Esophagus (tissue), 2 donors: ENCODE data around the gene MAP1LC3B2. TPM values are rescaled to one million over a fixed set of nuclear protein-coding genes. Genes with fewer than 3 reads are reported as not detected.
"Not testable (repeated sequence)": the region's sequence is repeated elsewhere in the genome, so short reads cannot be mapped to it uniquely, and the experiment has no call there.

Experiments
- H3K27ac ChIP-seq, 2 donors: one replicate each; pipeline ENCODE4 v1.5.1; 2013; ENCODE audit warnings: low read depth in 2 of 2, mild to moderate bottlenecking in 2 of 2, inconsistent platforms in 1 of 2, low read length in 1 of 2, moderate library complexity in 1 of 2
- H3K27me3 ChIP-seq, 2 donors: one replicate each; pipeline ENCODE4 v1.6.1; 2013; ENCODE audit warnings: low read length in 2 of 2, control low read depth in 1 of 2, mild to moderate bottlenecking in 1 of 2; ENCODE audit not compliant: insufficient read depth in 2 of 2, control insufficient read depth in 1 of 2
- H3K36me3 ChIP-seq, 2 donors: one replicate each; pipeline ENCODE4 v1.6.1; 2013; ENCODE audit warnings: low read length in 1 of 2; ENCODE audit not compliant: control insufficient read depth in 2 of 2, insufficient read depth in 2 of 2
- H3K4me1 ChIP-seq, 2 donors: one replicate each; pipeline ENCODE4 v1.6.1; 2013; ENCODE audit warnings: low read length in 1 of 2; ENCODE audit not compliant: control insufficient read depth in 2 of 2, insufficient read depth in 2 of 2
- H3K4me3 ChIP-seq, 2 donors: one replicate each; pipeline ENCODE4 v1.5.1; 2013; ENCODE audit warnings: low read length in 2 of 2, mild to moderate bottlenecking in 2 of 2, low read depth in 1 of 2, moderate library complexity in 1 of 2
- H3K9me3 ChIP-seq, 2 donors: one replicate each; pipeline ENCODE4 v1.6.1; 2013; ENCODE audit warnings: mild to moderate bottlenecking in 2 of 2, low read depth in 1 of 2, low read length in 1 of 2, moderate library complexity in 1 of 2; ENCODE audit not compliant: control insufficient read depth in 2 of 2, insufficient read depth in 1 of 2
- WGBS, 2 donors: extraction: QIAGEN DNeasy Blood & Tissue Kit; methylation state at CpG; one replicate each; pipeline ENCODE4 v1.1.7; 2013; 5-methylcytosine and 5-hydroxymethylcytosine counted together
- polyA plus RNA-seq, 2 donors: library from polyadenylated mRNA; stranded (reverse); fragments of 200-250 nt; gene quantifications; one replicate each; pipeline ENCODE4 v1.2.3, GENCODE V29; 2013
- donor health status: healthy with polysubstance abuse.
- donor health status: Bipolar disorder and iron deficiency.

The MAP1LC3B2 gene
- polyA plus RNA-seq, 2 donors, result 1.0 to 1.9 TPM

DNA sequence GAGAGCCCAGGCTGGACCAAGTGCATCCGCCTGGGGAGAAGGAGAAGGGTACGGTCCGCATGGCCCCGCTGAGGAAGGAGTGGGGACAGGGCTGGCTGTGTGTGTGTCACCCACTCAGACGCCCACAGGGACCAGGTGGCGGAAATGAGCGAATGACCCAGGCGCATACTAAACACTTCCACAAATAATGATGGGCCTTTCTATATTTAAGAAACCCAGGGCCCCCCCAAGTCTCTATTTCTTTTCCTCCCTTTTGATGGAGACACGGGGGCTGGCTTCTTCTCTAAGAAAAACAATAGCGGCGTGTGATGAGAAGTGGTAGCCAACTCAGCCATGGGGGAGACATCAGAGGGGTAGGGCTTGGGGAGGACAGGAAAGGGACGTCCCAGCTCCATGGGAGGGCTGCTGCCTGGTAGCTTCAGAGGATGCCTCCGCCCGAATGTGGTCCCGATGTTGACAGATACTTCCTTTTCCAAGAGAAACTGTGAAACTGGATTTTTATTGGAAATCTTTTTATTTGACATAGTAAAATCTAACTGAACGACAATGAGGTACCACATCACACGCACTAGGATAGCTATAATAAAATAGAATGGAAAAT lies 6.3 kb upstream of the MAP1LC3B2 start:
- no peaks in the 10 kb centered on the region for H3K27me3 ChIP-seq
- H3K27ac ChIP-seq, result no peak overlapping the region
- H3K9me3 ChIP-seq, result no peaks in the 10 kb centered on the region
- no peak overlapping the region for H3K4me3 ChIP-seq
- peaks cover 4 to 8% of the 10 kb centered on the region in 2 donors for H3K4me1 ChIP-seq
- H3K36me3 ChIP-seq, result no peaks in the 10 kb centered on the region
- WGBS, 2 donors, result 92 to 93% methylated on average over 17 of the region's 17 CpGs

GRCh38 chr12:116556356-116556952 lies 2.7 kb upstream of the MAP1LC3B2 start:
- 91 to 95% methylated on average over 6 of the region's 6 CpGs for WGBS, 2 donors
- no peak overlapping the region for H3K27ac ChIP-seq
- no peaks in the 10 kb centered on the region for H3K27me3 ChIP-seq
- no peaks in the 10 kb centered on the region for H3K36me3 ChIP-seq
- H3K4me3 ChIP-seq, result no peak overlapping the region
- H3K4me1 ChIP-seq, result peaks cover 4 to 6% of the 10 kb centered on the region in 2 donors
- no peaks in the 10 kb centered on the region for H3K9me3 ChIP-seq

DNA sequence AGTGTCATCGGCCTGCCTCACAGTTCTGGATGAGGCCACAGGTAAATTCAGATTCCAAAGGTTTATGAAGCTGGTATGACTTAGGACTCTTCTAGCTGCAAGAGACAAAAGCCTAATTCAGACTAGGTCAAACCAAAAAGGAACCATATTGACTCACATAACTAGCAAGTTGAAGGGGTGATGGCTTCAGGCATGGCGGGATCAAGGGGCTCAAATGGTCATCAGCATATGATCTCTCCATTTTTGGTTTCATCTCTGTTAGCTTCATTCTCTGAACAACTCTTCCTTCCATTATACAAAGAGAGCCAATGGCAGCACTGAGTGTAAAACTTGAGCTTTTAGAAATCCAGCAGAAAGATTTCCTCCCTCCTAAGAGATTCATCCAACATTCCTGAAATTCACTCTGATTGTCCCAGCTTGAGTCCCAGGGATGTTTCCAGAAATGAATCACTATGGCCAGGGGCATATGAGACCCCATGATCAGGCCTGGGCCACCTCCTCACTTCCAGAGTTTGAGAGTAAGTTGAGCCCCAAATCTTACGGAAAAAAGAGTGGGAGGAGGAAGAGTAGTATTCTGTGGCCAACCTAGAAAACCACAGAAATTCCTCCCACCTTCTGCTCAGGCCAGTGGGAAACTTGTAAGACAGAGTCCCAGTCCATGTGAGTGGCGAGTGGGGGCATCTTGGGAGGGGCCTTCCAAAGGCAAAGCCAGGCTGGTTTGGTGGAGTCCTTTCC lies 2.0 kb upstream of the MAP1LC3B2 start:
- no peaks in the 10 kb centered on the region for H3K36me3 ChIP-seq
- H3K27ac ChIP-seq, result peak overlapping the region in 1 of 2 donors; percentile 8
- no peak overlapping the region for H3K4me3 ChIP-seq
- peaks cover 0 to 6% of the 10 kb centered on the region in 2 donors for H3K4me1 ChIP-seq
- no peaks in the 10 kb centered on the region for H3K27me3 ChIP-seq
- WGBS, 2 donors, result 92 to 94% methylated on average over 4 of the region's 4 CpGs
- H3K9me3 ChIP-seq, result no peaks in the 10 kb centered on the region

DNA sequence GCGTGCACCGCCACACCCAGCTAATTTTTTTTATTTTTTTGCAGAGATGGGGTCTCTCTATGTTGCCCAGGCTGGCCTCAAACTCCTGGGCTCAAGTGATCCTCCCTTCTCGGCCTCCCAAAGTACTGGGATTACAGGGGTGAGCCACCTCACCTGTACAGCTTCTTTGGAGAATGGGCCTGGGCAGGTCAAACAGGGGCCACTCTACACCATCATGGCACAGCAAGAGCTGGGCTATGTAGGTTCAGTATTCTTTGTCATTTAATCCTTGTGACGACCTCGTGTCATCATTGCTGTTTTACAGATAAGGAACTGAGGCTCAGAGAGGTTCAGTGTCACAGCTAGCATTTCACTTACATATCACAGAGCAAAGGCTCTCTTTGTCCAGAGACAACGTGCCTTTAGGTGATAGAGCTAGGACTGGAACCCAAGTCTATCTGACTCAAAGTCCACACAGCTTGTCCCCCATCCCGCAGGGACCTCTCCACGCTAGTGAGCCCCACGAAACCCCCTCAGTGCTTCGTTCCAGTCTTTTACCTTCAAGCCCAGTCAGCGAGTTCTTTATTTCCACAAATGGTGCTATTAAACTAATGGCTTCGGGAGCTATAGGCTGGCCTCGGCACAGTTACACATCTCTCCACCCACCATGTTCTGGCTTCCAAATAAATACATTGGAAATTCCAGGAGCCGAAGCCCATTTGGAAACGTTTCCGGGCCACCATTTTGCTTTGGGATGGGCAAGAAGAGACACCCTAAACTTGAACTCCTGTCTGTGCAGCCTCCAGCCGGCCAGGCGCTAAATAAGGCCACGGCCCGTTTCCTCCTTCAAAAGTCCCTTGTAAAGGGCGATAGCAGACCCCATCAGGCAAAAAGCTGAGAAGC lies 660 bp upstream of the MAP1LC3B2 start:
- Histone ChIP-seq H3K4me3 (no peak overlapping the region), H3K4me1 (peaks cover 0 to 2% of the 10 kb centered on the region in 2 donors), H3K9me3 (no peaks in the 10 kb centered on the region), H3K27me3 (no peaks in the 10 kb centered on the region), H3K27ac (peak overlapping the region; percentile 83 to 86), H3K36me3 (no peaks in the 10 kb centered on the region)
- 71 to 74% methylated on average over 21 of the region's 21 CpGs for WGBS, 2 donors

DNA sequence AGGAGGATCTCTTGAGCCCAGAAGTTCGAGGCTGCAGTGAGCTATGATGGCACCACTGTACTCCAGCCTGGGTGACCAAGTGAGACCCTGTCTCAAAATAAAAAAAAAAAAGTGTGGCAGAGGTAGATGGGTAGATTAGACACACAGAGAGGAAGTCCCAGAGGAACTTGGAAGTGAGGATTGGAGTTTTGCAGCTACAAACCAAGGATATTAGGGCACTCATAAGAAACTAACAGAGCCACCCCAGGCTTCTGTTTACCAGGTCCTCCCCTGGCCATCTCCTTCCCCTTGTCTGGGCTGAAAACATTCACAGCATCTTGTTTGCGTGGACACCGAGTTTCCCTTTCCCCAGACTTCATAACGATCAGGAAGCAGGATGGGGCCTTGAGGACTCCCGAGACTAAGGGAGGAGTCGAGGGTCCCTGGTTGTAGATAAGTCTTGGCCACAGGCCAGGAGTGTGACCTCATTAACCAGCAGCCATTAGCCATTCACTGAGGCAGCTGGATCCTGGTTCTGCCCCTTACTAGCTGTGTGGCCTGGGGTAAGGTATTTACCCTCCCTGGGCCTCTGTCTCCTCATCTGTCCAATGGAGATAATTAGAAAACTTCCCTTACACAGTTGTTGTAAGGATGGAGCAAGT lies 2.1 kb downstream of the MAP1LC3B2 start:
- no peak overlapping the region for H3K4me3 ChIP-seq
- H3K27ac ChIP-seq, result no peak overlapping the region
- WGBS, 2 donors, result 73 to 80% methylated on average over 6 of the region's 6 CpGs
- H3K4me1 ChIP-seq, result peaks cover 0 to 2% of the 10 kb centered on the region in 2 donors
- no peaks in the 10 kb centered on the region for H3K27me3 ChIP-seq
- no peaks in the 10 kb centered on the region for H3K36me3 ChIP-seq
- H3K9me3 ChIP-seq, result no peaks in the 10 kb centered on the region

- Histone ChIP-seq H3K27me3 (no peaks in the 10 kb centered on the region), H3K4me1 (peaks cover 0 to 2% of the 10 kb centered on the region in 2 donors), H3K36me3 (no peaks in the 10 kb centered on the region), H3K27ac (no peak overlapping the region), H3K9me3 (no peaks in the 10 kb centered on the region), H3K4me3 (no peak overlapping the region)
- 82 to 94% methylated on average over 7 of the region's 7 CpGs for WGBS, 2 donors
These were observed 2.9 kb downstream of the MAP1LC3B2 start for GRCh38 chr12:116562090-116562489.

GRCh38 chr12:116563262-116563661 lies 4.1 kb downstream of the MAP1LC3B2 start:
- Histone ChIP-seq H3K36me3 (no peaks in the 10 kb centered on the region), H3K27me3 (no peaks in the 10 kb centered on the region), H3K4me3 (no peak overlapping the region), H3K27ac (no peak overlapping the region), H3K9me3 (no peaks in the 10 kb centered on the region), H3K4me1 (peaks cover 2% of the 10 kb centered on the region in 2 donors)
- WGBS, 2 donors, result 100% methylated on average over 1 of the region's 1 CpG

GRCh38 chr12:116564080-116564479 lies 4.9 kb downstream of the MAP1LC3B2 start:
- Histone ChIP-seq H3K9me3 (no peaks in the 10 kb centered on the region), H3K36me3 (no peaks in the 10 kb centered on the region), H3K4me1 (peaks cover 2% of the 10 kb centered on the region in 2 donors), H3K27me3 (no peaks in the 10 kb centered on the region), H3K4me3 (no peak overlapping the region), H3K27ac (no peak overlapping the region)

DNA sequence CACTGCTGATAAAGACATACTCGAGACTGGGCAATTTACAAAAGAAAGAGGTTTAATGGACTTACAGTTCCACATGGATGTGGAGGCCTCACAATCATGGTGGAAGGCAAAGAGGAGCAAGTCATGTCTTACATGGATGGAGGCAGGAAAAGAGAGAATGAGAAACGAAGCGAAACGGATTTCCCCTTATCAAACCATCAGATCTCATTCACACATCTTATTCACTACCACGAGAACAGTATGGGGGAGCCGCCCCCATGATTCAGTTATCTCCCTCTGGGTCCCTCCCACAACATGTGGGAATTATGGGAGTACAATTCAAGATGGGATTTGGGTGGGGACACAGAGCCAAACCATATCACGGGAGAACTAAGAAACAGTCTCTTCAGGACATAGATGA lies 6.0 kb downstream of the MAP1LC3B2 start:
- not testable (repeated sequence) for H3K9me3 ChIP-seq, H3K4me1 ChIP-seq, H3K4me3 ChIP-seq, H3K36me3 ChIP-seq, H3K27me3 ChIP-seq
- 83 to 86% methylated on average over 7 of the region's 7 CpGs for WGBS, 2 donors
- H3K27ac ChIP-seq, result peak overlapping the region; percentile 20 to 45
